Tibial artery (tissue), 4 donors: ENCODE results near the gene DIDO1.
"Not testable (repeated sequence)": the region's sequence is repeated elsewhere in the genome, so short reads cannot be mapped to it uniquely, and the experiment has no call there.

Source experiments
- DNase-seq, 2 donors: peaks; one replicate each; pipeline ENCODE4 v3.0.0-alpha.2; 2019
- H3K27ac ChIP-seq, 2 donors: fragments of 200-600 bp; sonication (generic) in 1 of 2; 1 replicate in 1 of 2; 2 replicates in 1 of 2; pipeline ENCODE4 v1.5.1; 2018 to 2019; ENCODE audit warnings: mild to moderate bottlenecking in 1 of 2
- H3K27me3 ChIP-seq, 2 donors: fragments of 200-600 bp; sonication (generic) in 1 of 2; one replicate each; pipeline versions ENCODE4 v1.5.1 to v1.6.0; 2016 to 2019
- H3K36me3 ChIP-seq, 3 donors: fragments of 200-600 bp; sonication (generic) in 2 of 3; one replicate each; pipeline ENCODE4 v1.5.1; 2016 to 2019; ENCODE audit warnings: mild to moderate bottlenecking in 2 of 3
- H3K4me1 ChIP-seq, 4 donors: fragments of 200-600 bp; sonication (generic) in 2 of 4; 1 replicate in 3 of 4; 2 replicates in 1 of 4; pipeline ENCODE4 v1.5.1; 2016 to 2019
- H3K4me3 ChIP-seq, 2 donors: fragments of 200-600 bp; sonication (generic) in 1 of 2; 1 replicate in 1 of 2; 2 replicates in 1 of 2; pipeline ENCODE4 v1.5.1; 2018 to 2019; ENCODE audit warnings: mild to moderate bottlenecking in 2 of 2
- H3K9me3 ChIP-seq, 3 donors: fragments of 200-600 bp; sonication (generic) in 1 of 3; one replicate each; pipeline ENCODE4 v1.5.1; 2016 to 2019
- CTCF ChIP-seq, 2 experiments: fragments of 200-600 bp in 1 of 2; fragments of 450-650 bp in 1 of 2; IDR thresholded peaks; one replicate each; pipeline ENCODE4 v1.5.1; 2017 to 2019; ENCODE audit warnings: antibody characterized with exemption in 2 of 2, mild to moderate bottlenecking in 1 of 2, moderate library complexity in 1 of 2
- intact Hi-C: fragments of 100-400 bp; cut with DNase I; formaldehyde crosslinking; loops from one replicate; pipeline ENCODE4 v1.15.0; 2023; ENCODE audit warnings: low total_unique reads

Gene DIDO1

DNA sequence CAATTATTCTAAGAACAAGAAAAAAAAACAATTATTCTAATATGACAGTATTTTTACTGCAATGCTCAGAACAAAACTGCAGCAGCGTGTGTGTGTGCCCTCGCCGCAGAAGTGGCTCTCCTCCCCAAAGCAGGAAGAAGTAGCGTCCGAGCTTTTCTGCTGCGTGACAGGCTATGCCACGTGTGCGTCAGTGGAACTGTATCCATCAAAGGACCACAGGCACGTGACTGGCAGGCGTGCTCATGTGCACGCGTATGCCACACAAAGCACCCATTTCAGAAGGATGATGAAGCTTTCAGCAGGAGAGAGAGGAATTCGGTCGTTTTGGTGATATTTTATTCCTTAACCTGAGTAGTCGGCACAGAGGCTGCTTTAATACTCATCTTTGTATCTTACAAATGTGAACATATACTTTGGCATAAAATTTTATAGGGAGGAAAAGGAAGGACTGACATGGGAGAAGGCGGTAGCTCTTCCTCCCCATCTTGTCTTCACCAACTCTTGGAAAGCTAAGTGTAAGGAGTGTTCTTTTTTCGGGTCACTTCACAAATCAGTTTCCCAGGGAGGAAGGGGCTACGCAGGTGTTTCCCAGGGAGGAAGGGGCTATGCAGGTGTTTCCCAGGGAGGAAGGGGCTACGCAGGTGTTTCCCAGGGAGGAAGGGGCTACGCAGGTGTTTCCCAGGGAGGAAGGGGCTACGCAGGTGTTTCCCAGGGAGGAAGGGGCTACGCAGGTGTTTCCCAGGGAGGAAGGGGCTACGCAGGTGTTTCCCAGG, 68.1 kb downstream of the DIDO1 start:
- no peak overlapping the region for H3K4me3 ChIP-seq
- H3K36me3 ChIP-seq: peaks cover under 1 to 14% (median 12%) of the 10 kb centered on the region in 3 donors
- TF ChIP-seq CTCF (IDR thresholded peaks at IDR 0.05): no peak
- no peak for DNase-seq
- peaks cover 0 to 16% (median 12%) of the 10 kb centered on the region in 4 donors for H3K4me1 ChIP-seq
- no peaks in the 10 kb centered on the region for H3K27me3 ChIP-seq
- H3K27ac ChIP-seq: no peak overlapping the region
- no peaks in the 10 kb centered on the region for H3K9me3 ChIP-seq
- intact Hi-C loops: no loop called here

DNA sequence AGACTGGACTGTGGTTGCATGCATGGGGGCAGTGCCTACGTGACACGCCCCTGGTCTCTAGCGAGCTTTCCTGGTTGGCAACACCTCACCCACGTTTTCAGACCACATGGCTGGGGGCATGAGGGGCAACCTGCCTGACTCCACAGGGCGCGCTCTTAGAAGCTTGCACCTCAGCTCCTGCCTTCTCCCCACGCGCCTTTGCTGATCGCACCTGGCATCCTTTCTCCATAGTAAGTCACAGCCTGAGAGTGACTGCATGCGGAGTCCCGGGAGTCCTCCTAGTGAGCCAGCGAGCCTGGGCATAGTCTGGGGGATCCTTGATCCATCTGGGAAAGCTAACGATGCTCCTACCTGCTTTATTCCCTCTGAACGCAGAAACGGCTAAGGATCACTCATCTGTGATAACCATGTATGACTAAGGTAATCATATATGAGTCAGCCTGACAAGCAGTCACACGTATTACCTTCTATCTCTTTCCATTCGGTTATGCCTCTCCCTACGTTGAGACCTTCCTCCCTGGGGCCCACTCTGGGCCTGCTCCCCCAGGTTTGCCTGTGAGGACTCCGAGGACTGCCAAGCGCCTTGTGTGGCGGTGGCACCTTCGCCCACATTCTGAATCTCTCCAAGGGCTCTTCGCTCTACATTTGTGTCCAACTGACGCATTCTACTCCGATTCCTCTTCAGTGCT, 69.2 kb downstream of the DIDO1 start:
- no peak overlapping the region for H3K27ac ChIP-seq
- no peak overlapping the region for H3K4me3 ChIP-seq
- no peak for TF ChIP-seq CTCF (IDR thresholded peaks at IDR 0.05)
- no peak for DNase-seq
- intact Hi-C loops: no loop called here
- peaks cover 6 to 26% (median 21%) of the 10 kb centered on the region in 3 donors for H3K36me3 ChIP-seq
- H3K27me3 ChIP-seq: no peaks in the 10 kb centered on the region
- no peaks in the 10 kb centered on the region for H3K9me3 ChIP-seq
- peaks cover 0 to 13% (median 12%) of the 10 kb centered on the region in 4 donors for H3K4me1 ChIP-seq

DNA sequence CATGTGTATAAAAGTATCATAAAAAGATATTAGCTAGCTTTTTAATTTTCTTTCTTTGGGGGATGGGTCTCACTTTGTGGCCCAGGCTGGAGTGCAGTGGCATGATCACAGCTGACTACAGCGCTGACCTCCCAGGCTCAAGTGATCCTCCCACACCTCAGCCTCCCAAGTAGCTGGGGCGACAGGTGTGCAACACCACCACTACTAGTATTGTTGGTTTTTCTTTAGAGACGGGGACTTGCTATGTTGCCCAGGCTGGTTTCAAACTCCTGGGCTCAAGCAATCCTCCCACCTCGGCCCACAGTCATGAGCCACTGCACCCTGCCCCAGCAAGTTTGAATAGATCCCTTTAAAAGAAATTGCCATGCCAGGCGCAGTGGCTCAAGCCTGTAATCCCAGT, 71.2 kb downstream of the DIDO1 start:
- H3K9me3 ChIP-seq: no peaks in the 10 kb centered on the region
- no peak for DNase-seq
- H3K4me1 ChIP-seq: peaks cover 0 to 7% (median 5%) of the 10 kb centered on the region in 4 donors
- no peak overlapping the region for H3K27ac ChIP-seq
- no peaks in the 10 kb centered on the region for H3K27me3 ChIP-seq
- no peak for TF ChIP-seq CTCF (IDR thresholded peaks at IDR 0.05)
- H3K4me3 ChIP-seq: no peak overlapping the region
- intact Hi-C loops: no loop called here
- H3K36me3 ChIP-seq: peaks cover 6 to 26% (median 24%) of the 10 kb centered on the region in 3 donors

DNA sequence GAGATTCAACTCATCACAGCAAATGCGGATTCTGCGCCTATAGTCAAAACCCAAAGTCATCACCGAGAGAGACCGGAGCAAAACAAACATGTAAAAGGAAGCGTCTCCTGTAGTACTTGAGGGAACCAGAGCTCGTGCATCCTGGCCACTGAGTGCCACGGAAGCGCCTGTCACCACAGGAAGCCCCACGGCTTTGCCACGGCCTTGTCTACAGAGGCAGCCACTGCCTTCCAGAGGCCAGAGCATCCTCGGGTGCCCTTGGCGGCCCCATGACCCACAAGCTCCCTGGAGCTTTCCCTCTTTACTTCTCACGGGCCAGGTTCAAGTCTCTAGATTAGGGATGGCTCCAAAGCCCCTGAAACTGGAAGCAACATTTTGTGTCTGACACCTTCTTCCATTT, 72.2 kb downstream of the DIDO1 start:
- no peak for DNase-seq
- no peaks in the 10 kb centered on the region for H3K9me3 ChIP-seq
- no peak overlapping the region for H3K27ac ChIP-seq
- no peak for TF ChIP-seq CTCF (IDR thresholded peaks at IDR 0.05)
- H3K27me3 ChIP-seq: no peaks in the 10 kb centered on the region
- H3K4me1 ChIP-seq: no peaks in the 10 kb centered on the region
- no peak overlapping the region for H3K4me3 ChIP-seq
- peaks cover 6 to 26% (median 24%) of the 10 kb centered on the region in 3 donors for H3K36me3 ChIP-seq
- intact Hi-C loops: no loop called here

- intact Hi-C loops, H3K4me1 ChIP-seq, H3K27ac ChIP-seq, H3K9me3 ChIP-seq, H3K27me3 ChIP-seq, DNase-seq, H3K4me3 ChIP-seq: not testable (repeated sequence)
- H3K36me3 ChIP-seq: peaks cover 6 to 26% (median 24%) of the 10 kb centered on the region in 3 donors
Measured at GRCh38 chr20:62853304-62853703, 73.0 kb downstream of the DIDO1 start.

DNA sequence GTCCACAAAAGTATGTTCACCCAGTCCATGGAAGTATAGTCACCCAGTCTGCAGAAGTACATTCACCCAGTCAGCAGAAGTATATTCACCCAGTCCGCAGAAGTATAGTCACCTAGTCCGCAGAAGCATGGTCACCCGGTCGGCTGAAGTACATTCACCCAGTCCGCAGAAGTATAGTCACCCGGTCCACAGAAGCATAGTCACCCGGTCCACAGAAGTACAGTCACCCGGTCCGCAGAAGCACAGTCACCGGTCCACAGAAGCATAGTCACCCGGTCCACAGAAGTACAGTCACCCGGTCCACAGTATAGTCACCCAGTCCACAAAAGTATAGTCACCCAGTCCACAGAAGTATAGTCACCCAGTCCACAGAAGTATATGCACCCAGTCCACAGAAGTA, 73.5 kb downstream of the DIDO1 start:
- Histone ChIP-seq H3K36me3 (peaks cover 6 to 26% (median 24%) of the 10 kb centered on the region in 3 donors), H3K27ac (no peak overlapping the region)

More for the DNA sequence above, 73.5 kb downstream of the DIDO1 start:
- H3K27me3 ChIP-seq: no peaks in the 10 kb centered on the region
- H3K4me1 ChIP-seq: no peaks in the 10 kb centered on the region
- H3K4me3 ChIP-seq: no peak overlapping the region
- no peak for TF ChIP-seq CTCF (IDR thresholded peaks at IDR 0.05)
- H3K9me3 ChIP-seq: no peaks in the 10 kb centered on the region
- intact Hi-C loops: no loop called here
- no peak for DNase-seq
